Measurements from ENCODE around the gene C2orf78. TPM values are rescaled to one million over a fixed set of nuclear protein-coding genes. Genes with fewer than 3 reads are reported as not detected.

Gene C2orf78
- total RNA-seq, 2 experiments from 2014 or later, result not detected

DNA sequence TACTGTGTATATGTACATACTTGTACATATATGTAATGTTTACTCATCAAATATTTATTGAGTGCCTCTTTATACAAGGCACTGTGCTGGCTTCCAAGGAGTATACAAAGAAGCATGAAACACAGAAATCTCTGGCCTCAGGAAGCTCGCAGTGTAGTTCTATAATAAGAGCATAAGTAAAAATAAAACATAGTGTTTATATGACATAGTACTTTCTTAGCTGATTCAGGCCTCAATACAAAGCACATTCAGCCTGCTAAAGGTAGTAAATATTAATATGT, 58.7 kb downstream of the C2orf78 start:
- Histone ChIP-seq H3K4me1 (ENCODE audit: insufficient read depth, low read length, poor library complexity, severe bottlenecking) (no peaks in the 10 kb centered on the region), H3K4me3 (ENCODE audit: low read depth, low read length, poor library complexity, severe bottlenecking) (no peak overlapping the region), H3K9me2 (ENCODE audit: insufficient read depth, low read length) (no peaks in the 10 kb centered on the region), H3K4me2 (ENCODE audit: low read length) (no peak overlapping the region), H3K79me2 (ENCODE audit: insufficient read depth, low read depth, low read length) (no peaks in the 10 kb centered on the region), H3K27ac (ENCODE audit: low read depth, low read length, poor library complexity, severe bottlenecking) (no peak overlapping the region), H3K36me3 (ENCODE audit: insufficient read depth, low read length) (peaks cover 75% of the 10 kb centered on the region), H4K20me1 (ENCODE audit: insufficient read depth, low read length) (no peaks in the 10 kb centered on the region), H3K9me3 (ENCODE audit: low read length) (no peaks in the 10 kb centered on the region), H2AFZ (ENCODE audit: low read length) (no peak overlapping the region)
- BruUV-seq (replicated peaks), result no TSS peak
- DNase-seq (ENCODE audit: low spot score), result no peak
- ChIA-PET CTCF (ENCODE audit: unreplicated experiment) (no interaction called here), POLR2A (interaction anchor here (0.6 to 1.1 kb wide), 2 partner anchors 15 to 94 kb away, joined by 3 read pairs; no protein-coding TSS in a partner anchor)
- TF ChIP-seq, protein P1, sequence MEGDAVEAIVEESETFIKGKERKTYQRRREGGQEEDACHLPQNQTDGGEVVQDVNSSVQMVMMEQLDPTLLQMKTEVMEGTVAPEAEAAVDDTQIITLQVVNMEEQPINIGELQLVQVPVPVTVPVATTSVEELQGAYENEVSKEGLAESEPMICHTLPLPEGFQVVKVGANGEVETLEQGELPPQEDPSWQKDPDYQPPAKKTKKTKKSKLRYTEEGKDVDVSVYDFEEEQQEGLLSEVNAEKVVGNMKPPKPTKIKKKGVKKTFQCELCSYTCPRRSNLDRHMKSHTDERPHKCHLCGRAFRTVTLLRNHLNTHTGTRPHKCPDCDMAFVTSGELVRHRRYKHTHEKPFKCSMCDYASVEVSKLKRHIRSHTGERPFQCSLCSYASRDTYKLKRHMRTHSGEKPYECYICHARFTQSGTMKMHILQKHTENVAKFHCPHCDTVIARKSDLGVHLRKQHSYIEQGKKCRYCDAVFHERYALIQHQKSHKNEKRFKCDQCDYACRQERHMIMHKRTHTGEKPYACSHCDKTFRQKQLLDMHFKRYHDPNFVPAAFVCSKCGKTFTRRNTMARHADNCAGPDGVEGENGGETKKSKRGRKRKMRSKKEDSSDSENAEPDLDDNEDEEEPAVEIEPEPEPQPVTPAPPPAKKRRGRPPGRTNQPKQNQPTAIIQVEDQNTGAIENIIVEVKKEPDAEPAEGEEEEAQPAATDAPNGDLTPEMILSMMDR (conservative IDR thresholded peaks at IDR 0.05; ENCODE audit: low read length), result no peak
- no peak for TF ChIP-seq EZH2phosphoT487 (IDR thresholded peaks at IDR 0.05; ENCODE audit: borderline replicate concordance, low read depth, low read length)
- intact Hi-C loops (cut with micrococcal nuclease; ENCODE audit: unreplicated experiment), result no loop called here

DNA sequence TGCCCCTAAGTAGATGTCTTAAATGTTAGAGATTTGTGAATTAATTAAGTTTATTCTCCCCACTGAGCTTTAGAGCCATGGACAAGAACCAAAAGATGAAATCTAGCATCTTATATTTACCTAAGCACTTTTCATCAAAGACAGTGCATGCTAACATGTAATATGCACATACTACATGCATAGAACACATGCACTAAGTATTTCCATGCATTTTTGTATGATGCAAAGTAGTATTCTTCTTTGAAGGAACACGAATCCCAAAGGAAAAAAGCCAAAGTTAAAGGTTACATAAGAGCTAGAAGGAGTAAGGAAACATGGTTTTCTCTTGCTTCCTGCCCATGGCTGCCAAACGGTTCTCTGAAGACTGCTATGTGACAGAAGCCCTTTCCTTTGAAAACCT, 60.1 kb downstream of the C2orf78 start:
- POLR2A ChIA-PET, result no interaction called here
- BruUV-seq (replicated peaks), result no TSS peak
- H3K9me3 ChIP-seq (ENCODE audit: low read length), result no peaks in the 10 kb centered on the region
- no peak overlapping the region for H2AFZ ChIP-seq (ENCODE audit: low read length)
- no peak overlapping the region for H3K27ac ChIP-seq (ENCODE audit: low read depth, low read length, poor library complexity, severe bottlenecking)
- no peak overlapping the region for H3K4me3 ChIP-seq (ENCODE audit: low read depth, low read length, poor library complexity, severe bottlenecking)
- H3K4me2 ChIP-seq (ENCODE audit: low read length), result no peak overlapping the region
- TF ChIP-seq, protein P1 (conservative IDR thresholded peaks at IDR 0.05; ENCODE audit: low read length), result no peak
- no peak for TF ChIP-seq EZH2phosphoT487 (IDR thresholded peaks at IDR 0.05; ENCODE audit: borderline replicate concordance, low read depth, low read length)
- DNase-seq (ENCODE audit: low spot score), result no peak
- no peaks in the 10 kb centered on the region for H3K4me1 ChIP-seq (ENCODE audit: insufficient read depth, low read length, poor library complexity, severe bottlenecking)
- CTCF ChIA-PET (ENCODE audit: unreplicated experiment), result no interaction called here
- no peaks in the 10 kb centered on the region for H3K9me2 ChIP-seq (ENCODE audit: insufficient read depth, low read length)
- intact Hi-C loops (cut with micrococcal nuclease; ENCODE audit: unreplicated experiment), result no loop called here
- H3K36me3 ChIP-seq (ENCODE audit: insufficient read depth, low read length), result peaks cover 85% of the 10 kb centered on the region
- no peaks in the 10 kb centered on the region for H4K20me1 ChIP-seq (ENCODE audit: insufficient read depth, low read length)
- no peaks in the 10 kb centered on the region for H3K79me2 ChIP-seq (ENCODE audit: insufficient read depth, low read depth, low read length)

DNA sequence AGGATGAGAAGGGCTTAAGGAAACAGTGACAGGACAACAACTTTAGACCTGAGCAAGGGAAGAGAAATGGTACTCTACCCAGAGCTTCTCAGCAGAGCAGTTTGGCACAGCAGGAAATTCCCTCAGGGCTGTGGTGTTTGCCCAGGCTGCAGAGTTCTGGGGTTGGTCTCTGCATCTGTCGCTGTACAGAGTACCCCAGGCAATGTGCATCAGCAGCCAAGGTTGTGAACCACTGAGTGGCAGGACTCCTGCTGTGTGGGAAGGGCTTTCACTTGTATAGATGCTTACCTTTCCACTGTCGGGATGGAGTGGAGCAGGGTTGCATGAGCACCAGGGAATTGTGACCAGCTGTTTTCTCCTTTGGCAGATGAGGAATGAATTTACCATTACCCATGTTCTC, 66.0 kb downstream of the C2orf78 start:
- POLR2A ChIA-PET, result interaction anchor here (1.0 kb wide), 1 partner anchor 8 kb away, joined by 5 read pairs; no protein-coding TSS in a partner anchor
- H4K20me1 ChIP-seq (ENCODE audit: insufficient read depth, low read length), result no peaks in the 10 kb centered on the region
- peaks cover 95% of the 10 kb centered on the region for H3K36me3 ChIP-seq (ENCODE audit: insufficient read depth, low read length)
- no peak overlapping the region for H3K4me2 ChIP-seq (ENCODE audit: low read length)
- intact Hi-C loops (cut with micrococcal nuclease; ENCODE audit: unreplicated experiment), result no loop called here
- H2AFZ ChIP-seq (ENCODE audit: low read length), result no peak overlapping the region
- BruUV-seq (replicated peaks), result no TSS peak
- TF ChIP-seq, protein P1 (conservative IDR thresholded peaks at IDR 0.05; ENCODE audit: low read length), result no peak
- no peak for TF ChIP-seq EZH2phosphoT487 (IDR thresholded peaks at IDR 0.05; ENCODE audit: borderline replicate concordance, low read depth, low read length)
- H3K79me2 ChIP-seq (ENCODE audit: insufficient read depth, low read depth, low read length), result no peaks in the 10 kb centered on the region
- H3K27ac ChIP-seq (ENCODE audit: low read depth, low read length, poor library complexity, severe bottlenecking), result no peak overlapping the region
- no peaks in the 10 kb centered on the region for H3K9me3 ChIP-seq (ENCODE audit: low read length)
- CTCF ChIA-PET (ENCODE audit: unreplicated experiment), result no interaction called here
- H3K4me1 ChIP-seq (ENCODE audit: insufficient read depth, low read length, poor library complexity, severe bottlenecking), result no peaks in the 10 kb centered on the region
- no peak overlapping the region for H3K4me3 ChIP-seq (ENCODE audit: low read depth, low read length, poor library complexity, severe bottlenecking)
- no peaks in the 10 kb centered on the region for H3K9me2 ChIP-seq (ENCODE audit: insufficient read depth, low read length)
- DNase-seq (ENCODE audit: low spot score), result no peak
